Activated effector memory CD4-positive, alpha-beta T cell treated with anti-CD3 and anti-CD28 coated beads, Interleukin-2, amount 50 U/mL, for 16 hours (primary cell): Measurements from ENCODE around the gene NNT.
"Not testable (repeated sequence)": the region's sequence is repeated elsewhere in the genome, so short reads cannot be mapped to it uniquely, and the experiment has no call there.

Experiments used
- DNase-seq: peaks from one replicate; pipeline ENCODE4 v3.0.0-alpha.2; 2020

The NNT gene

GRCh38 chr5:43631182-43631910 lies 28.4 kb downstream of the NNT start:
- DNase-seq = no peak

- DNase-seq = no peak
Observed at GRCh38 chr5:43634621-43635020, 31.6 kb downstream of the NNT start.

- DNase-seq = no peak
Observed at GRCh38 chr5:43635374-43635773, 32.4 kb downstream of the NNT start.

- no peak for DNase-seq
Observed at GRCh38 chr5:43636076-43636475, 33.1 kb downstream of the NNT start.

- DNase-seq = no peak
Observed at GRCh38 chr5:43637416-43637815, 34.4 kb downstream of the NNT start.

- no peak for DNase-seq
Observed at GRCh38 chr5:43638107-43638506, 35.1 kb downstream of the NNT start.

GRCh38 chr5:43638546-43638945 lies 35.6 kb downstream of the NNT start:
- no peak for DNase-seq

- DNase-seq = no peak
Observed at GRCh38 chr5:43639566-43639965, 36.6 kb downstream of the NNT start.

GRCh38 chr5:43642428-43642827 lies 39.4 kb downstream of the NNT start:
- DNase-seq = no peak

- no peak for DNase-seq
Observed at GRCh38 chr5:43643327-43643726, 40.3 kb downstream of the NNT start.

- no peak for DNase-seq
Observed at GRCh38 chr5:43643750-43644149, 40.8 kb downstream of the NNT start.

- no peak for DNase-seq
Observed at GRCh38 chr5:43646992-43647391, 44.0 kb downstream of the NNT start.

GRCh38 chr5:43647789-43648188 lies 44.8 kb downstream of the NNT start:
- DNase-seq = no peak

- no peak for DNase-seq
Observed at GRCh38 chr5:43648499-43649124, 45.6 kb downstream of the NNT start.

GRCh38 chr5:43649256-43649655 lies 46.3 kb downstream of the NNT start:
- DNase-seq = no peak

- DNase-seq = no peak
Observed at GRCh38 chr5:43652537-43653302, 49.7 kb downstream of the NNT start.

- no peak for DNase-seq
Observed at GRCh38 chr5:43658509-43658908, 55.5 kb downstream of the NNT start.

GRCh38 chr5:43659075-43659474 lies 56.1 kb downstream of the NNT start:
- no peak for DNase-seq

- no peak for DNase-seq
Observed at GRCh38 chr5:43661102-43661501, 58.1 kb downstream of the NNT start.

- no peak for DNase-seq
Observed at GRCh38 chr5:43663916-43664315, 60.9 kb downstream of the NNT start.

- DNase-seq = no peak
Observed at GRCh38 chr5:43664501-43665040, 61.6 kb downstream of the NNT start.

- not testable (repeated sequence) for DNase-seq
Observed at GRCh38 chr5:43665749-43666148, 62.8 kb downstream of the NNT start.

GRCh38 chr5:43666728-43667127 lies 63.7 kb downstream of the NNT start:
- DNase-seq = not testable (repeated sequence)

- DNase-seq = not testable (repeated sequence)
Observed at GRCh38 chr5:43667379-43667778, 64.4 kb downstream of the NNT start.
